ENCODE measurements around the gene LSS.

LSS gene

GRCh38 chr21:46228345-46229051 is at the start of gene LSS:
Gene LSS (minus strand): TSS chr21:46228774. CDS start chr21:46228745, 29 bp downstream.
- peak; percentile 100 for DNase-seq (ENCODE audit: low spot score)

DNA sequence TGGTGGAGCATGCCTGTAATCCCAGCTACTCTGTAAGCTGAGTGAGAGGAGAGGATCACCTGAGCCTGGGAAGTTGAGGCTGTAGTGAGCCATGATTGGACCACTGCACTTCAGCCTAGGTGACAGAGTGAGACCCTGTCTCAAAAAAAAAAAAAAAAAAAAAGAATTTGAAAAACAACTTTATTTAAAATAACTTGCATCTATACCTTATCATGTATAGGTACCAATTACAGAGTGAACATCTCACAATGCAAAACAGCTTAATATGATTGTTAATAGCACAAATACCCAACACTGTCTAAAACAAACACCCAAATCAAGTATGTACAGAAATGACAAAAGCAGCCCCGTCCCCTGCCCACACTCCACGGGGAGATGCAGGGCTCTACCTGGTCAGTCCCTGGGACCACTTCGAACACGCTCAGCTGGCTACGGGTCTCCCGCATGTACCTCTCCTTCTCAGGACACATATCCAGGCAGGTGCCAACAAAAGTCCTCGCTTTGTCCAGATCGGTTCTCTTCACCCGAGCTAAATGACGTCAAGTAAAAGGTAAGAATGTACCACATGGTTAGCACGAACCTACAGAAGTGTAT is 46.3 kb upstream of the LSS start:
- no peak for DNase-seq (ENCODE audit: low spot score)

DNA sequence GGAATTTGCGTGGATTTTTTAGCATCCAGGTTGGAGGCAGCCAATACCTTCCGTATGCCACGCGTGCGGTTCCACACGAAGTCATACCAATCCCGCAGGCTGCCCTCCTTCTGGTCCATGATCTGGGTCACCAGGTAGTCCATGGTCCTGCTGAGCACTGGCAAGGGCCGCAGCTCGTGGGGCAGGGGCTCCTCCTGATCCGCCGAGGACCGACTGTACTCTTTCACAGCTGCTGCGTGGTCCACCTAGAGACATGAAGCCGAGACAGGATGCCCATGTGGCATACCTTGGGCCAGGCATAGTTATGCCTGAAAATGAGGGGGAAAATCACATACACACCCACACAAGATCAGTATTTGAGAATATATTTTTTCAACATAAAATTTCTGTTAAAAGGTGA is 44.8 kb upstream of the LSS start:
- DNase-seq (ENCODE audit: low spot score), result no peak

DNA sequence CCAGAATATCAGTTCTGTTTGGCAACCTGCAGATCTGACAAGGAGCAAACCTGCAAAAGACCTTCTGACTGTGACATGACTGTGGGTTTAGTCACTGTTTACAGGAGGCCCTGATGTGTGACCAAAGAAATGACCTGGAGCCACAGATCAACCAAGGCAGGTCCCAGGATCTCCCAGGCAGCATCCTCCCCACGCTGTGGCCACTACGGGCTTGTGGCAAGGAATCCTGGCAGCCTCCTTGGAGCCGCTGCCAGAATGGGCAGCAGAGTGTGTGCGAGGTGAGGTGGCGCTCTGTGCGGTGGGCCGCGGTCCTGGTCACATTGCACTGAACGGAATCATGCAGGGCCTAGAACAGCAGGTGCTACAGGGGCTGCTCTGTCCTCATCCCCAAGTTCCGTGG is 40.9 kb upstream of the LSS start:
- no peak for DNase-seq (ENCODE audit: low spot score)

GRCh38 chr21:46268371-46268770 is 39.8 kb upstream of the LSS start:
- DNase-seq (ENCODE audit: low spot score), result no peak

DNA sequence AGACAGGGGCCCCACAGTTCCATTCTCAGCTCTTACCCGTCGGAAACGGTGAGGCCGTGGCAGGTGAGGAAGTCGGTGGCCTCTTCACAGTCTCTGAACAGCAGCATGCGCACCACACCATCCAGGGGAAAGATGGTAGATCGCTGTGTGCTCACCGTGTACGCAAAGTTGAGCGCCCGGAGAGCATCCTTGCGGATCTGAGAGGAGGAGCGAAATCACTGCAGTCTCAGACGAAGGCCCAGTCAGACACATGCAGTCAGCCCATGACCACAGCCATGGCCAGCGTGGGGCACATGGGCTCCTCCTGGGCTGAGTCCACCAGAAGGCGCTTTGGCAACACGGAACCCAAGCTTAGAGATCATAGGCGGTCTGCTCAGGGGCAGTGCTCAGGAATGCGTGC is 38.4 kb upstream of the LSS start:
- no peak for DNase-seq (ENCODE audit: low spot score)

- DNase-seq (ENCODE audit: low spot score), result no peak
These were observed 37.4 kb upstream of the LSS start for GRCh38 chr21:46265736-46266525.

GRCh38 chr21:46264690-46265144 is 36.1 kb upstream of the LSS start:
- DNase-seq (ENCODE audit: low spot score), result no peak

DNA sequence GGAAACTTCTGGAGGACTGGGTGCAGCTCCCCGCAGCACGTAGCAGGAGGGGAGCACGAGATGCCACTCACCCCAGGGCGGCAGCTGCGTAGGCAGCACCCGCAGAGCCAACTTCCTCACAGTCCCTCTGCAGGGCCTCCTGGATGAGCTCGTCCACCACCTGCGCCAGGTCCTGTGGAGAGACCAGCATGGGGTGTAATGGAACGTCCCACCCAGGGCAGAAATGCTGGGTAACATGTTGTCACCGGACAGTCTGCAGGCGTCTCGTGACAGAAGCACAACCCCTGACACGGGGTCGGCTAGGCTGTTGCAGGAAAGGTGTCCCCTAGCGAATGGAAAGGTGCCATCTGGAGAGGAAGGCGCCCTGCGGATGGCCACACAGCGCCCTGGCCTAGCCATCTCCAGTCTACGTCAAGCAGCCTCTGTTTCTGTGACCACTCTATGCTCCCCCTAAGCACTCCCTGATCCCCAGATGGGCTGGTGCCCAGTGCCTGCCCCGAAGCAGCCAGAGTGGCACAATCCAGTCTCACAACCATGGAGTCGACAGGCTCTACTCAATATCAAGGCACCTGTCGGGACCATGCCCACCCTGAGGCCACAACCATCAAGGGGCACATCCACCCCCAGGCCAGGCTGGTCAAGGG is 35.6 kb upstream of the LSS start:
- no peak for DNase-seq (ENCODE audit: low spot score)

DNA sequence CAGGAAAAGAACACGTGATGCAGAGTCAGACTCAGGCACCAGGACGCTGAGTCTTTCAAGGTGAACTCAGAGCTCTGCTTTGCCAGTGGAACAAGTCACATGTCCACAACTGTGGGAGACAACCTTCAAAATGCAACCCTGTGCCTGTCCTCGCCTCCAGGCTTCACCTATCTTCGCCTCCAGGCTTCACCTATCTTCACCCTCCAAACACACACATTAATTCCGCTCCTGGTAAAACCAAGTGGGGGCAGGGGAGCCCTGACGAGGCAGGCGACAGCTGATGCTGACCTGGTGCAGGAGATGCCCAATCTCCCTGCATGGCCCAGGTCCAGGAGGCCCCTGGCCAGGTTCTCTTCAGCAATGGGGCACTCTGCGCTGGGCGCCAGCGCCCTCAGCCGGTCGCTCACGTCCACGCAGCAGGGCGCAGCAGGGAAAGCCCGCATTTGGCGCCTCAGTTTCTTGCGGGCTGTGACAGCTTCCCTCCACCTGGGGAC is 28.0 kb upstream of the LSS start:
- no peak for DNase-seq (ENCODE audit: low spot score)

- DNase-seq (ENCODE audit: low spot score), result no peak
These were observed 27.3 kb upstream of the LSS start for GRCh38 chr21:46255758-46256337.

DNA sequence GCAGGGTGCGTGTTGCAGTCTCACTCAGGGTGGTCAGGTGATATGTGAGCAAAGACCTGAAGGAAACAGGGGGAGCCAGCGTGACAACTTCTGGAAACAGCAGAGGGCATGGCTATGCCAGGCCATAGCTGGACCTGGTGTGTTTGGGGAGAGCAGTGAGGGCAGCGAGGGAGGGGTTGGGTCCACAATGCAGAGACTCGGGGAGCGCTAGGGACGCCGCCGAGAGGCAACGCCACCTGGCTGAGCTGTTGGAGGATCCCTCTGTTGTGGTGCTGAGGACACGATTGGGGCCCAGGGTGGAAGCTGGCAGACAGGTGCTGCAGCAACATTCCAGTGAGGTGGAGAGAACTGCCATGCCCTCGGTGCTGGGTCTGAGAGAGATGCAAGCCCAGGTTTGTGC is 26.6 kb upstream of the LSS start:
- DNase-seq (ENCODE audit: low spot score), result no peak

- no peak for DNase-seq (ENCODE audit: low spot score)
These were observed 25.8 kb upstream of the LSS start for GRCh38 chr21:46254208-46254975.

DNA sequence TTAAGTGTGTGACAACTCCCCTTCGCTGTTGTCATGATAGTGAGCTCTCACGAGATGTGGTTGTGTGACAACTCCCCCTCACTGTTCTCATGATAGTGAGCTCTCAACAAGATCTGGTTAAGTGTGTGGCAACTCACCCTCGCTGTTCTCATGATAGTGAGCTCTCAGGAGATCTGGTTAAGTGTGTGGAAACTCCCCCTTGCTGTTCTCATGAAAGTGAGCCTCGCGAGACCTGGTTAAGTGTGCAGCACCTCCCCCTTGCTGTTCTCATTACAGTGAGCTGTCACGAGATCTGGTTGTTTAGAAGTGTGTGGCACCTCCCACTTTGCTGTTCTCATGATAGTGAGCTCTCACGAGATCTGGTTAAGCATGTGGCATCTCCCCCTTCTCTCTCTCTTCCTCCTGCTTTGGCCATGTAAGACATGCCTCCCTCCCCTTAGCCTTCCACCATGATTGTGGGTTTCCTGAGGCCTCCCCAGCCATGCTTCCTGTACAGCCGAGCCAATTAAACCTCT is 25.1 kb upstream of the LSS start:
- no peak for DNase-seq (ENCODE audit: low spot score)

- no peak for DNase-seq (ENCODE audit: low spot score)
These were observed 24.3 kb upstream of the LSS start for GRCh38 chr21:46252840-46253239.

DNA sequence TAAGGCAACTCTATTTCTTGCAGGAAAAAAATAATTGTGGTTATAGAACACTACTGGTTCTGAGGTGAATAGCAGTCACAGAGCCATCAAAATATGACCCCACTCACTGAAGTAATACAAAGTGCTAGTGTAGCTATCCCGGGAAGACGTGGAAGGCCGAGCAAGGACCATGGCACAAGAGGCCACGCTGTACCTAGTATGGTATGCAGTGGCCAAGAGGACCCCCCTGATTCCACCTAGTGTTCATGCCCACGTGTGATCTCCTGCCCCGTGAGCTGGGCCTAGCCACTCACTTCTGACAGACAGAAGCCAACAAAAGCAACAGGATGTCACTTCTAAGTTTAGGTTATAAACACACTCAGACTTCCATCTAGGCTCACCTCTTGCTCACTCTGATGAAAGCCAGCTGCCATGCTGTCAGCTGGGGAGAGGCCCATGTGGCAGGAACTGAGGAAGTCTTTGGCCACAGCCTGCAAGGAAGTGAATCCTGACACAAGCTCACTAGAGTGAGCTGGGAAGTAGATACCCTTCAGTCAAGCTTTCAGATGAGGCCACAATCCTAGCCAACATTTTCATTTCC is 21.7 kb upstream of the LSS start:
- no peak for DNase-seq (ENCODE audit: low spot score)

DNA sequence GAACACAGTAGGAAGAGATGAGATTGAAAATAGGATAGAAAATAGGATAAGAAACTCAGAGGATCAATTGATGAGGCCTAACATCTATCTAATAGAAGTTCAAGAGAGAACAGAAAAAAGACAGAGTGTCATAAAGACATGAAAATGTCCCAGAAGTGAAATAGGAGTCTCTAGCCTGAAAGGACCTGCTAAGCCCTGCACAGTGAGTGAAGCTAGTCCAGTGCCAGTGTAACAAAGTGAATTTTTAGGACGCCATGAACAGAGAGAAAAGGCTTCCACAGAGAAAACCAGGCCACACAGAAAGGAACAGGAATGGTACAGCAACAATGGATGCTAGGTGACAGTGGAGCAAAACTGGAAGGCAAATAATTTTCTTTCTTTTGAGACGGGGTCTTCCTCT is 20.3 kb upstream of the LSS start:
- no peak for DNase-seq (ENCODE audit: low spot score)

DNA sequence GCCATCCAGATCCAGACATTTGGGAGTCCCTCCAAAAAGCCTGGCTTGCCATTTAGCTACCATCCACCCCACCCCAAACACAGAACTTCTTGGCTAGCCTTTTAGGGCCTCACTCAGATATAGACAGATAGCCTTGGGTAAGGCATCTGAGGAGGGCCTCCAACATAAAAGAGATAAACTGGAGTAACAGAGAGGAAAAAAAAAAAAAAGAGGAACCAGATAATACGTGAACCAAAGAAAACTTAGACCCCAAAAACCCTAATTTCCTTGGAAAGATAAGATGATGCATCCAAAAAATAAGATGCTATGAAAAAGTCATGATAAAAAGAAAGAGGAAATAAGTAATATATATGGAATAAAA is 19.8 kb upstream of the LSS start:
- DNase-seq (ENCODE audit: low spot score), result no peak

- no peak for DNase-seq (ENCODE audit: low spot score)
These were observed 19.3 kb upstream of the LSS start for GRCh38 chr21:46247699-46248421.

- DNase-seq (ENCODE audit: low spot score), result no peak
These were observed 17.8 kb upstream of the LSS start for GRCh38 chr21:46246345-46246744.
